NCI-H2081 treated with DMSO at 0.1 percent for 48 hours (cell line): ENCODE results near the gene ERMARD.
"Not testable (repeated sequence)": the region's sequence is repeated elsewhere in the genome, so short reads cannot be mapped to it uniquely, and the experiment has no call there.

Experiments used
- DNase-seq: peaks from one replicate; lab custom pipeline; 2025; lab: John Stamatoyannopoulos, UW

ERMARD gene

DNA sequence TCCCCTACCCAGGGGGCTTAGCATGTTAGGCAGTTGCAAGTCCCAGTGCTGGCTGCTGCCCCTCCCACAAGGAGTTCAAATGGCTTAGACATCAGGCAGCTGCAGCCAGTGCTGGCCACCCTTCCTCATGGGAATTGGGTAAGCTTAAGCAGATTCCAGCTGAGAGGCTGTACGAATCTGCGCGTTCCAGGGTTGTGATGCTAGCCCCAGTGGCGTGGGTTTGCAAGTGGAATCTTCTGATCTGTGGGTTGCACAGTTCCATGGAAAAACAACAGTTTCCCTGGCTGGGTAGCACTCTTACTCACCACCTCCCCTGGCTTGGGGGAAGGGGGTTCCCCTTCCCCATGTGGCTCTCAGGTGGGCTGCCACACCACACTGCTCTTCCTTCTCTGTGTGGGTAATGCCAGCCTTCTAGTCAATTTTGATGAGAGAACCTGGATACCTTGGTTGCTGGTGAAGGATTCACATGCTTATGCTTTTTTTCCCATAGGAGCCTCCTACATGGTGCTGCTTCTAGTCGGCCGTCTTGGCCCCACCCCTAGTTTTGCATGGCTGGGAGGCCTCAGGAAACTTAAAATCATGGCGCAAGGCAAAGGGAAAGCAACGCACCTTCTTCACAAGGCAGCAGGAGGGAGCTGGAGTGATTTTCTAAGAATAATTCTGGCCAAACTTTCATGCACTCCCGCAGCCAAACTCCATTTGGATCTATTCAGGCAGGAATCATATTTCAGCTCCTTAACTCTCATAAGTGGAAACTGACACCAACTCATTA lies 13.0 kb upstream of the ERMARD start:
- DNase-seq = no peak

DNA sequence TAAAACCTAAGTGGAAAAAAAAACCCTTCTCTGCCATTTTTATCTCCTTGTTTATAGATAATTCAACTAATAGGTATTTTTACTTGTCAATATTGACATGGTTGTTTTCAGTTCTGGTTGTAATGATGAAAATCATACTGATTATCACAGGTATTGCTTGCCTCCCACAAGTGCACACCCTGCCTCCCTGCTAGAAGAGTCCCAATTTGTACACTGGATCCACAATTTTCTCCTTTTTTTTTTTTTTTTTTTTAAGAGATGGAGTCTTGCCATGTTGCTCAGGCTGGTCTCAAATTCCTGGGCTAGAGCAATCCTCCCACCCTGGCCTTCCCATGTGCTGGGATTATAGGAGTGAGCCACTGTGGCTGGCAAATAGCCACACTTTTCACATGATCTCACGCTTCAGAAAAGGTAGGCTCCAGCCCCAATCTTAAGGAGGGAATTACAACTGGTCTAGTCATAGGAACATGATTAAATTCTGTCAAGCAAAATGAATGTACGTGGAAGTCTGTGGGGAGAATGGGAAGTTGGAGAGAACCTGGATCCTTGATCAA lies 12.4 kb upstream of the ERMARD start:
- DNase-seq = no peak

- no peak for DNase-seq
These were observed 10.1 kb upstream of the ERMARD start for GRCh38 chr6:169741344-169741743.

- DNase-seq = no peak
These were observed 6.0 kb upstream of the ERMARD start for GRCh38 chr6:169745405-169745804.

GRCh38 chr6:169746556-169746955 lies 4.9 kb upstream of the ERMARD start:
- no peak for DNase-seq

- no peak for DNase-seq
These were observed 727 bp downstream of the ERMARD start for GRCh38 chr6:169752074-169752623.

DNA sequence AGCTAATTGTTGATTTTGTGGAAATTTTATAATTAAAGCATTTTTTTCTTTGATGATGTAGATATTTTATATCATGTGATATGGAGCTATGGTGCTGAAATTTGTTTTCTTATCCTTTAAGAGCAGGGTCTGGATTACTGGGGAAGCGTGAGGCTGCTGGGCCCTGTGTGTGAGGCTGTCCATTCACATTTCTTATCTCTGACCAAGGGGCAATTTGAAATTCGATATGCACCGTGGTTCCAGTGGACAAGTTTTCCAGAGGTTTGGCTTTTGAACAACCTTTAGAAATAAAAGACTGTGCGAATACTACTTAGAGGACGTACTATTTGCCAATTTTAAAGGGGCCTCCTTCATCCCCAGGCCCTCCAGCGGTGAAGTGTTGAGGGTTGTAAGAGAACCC lies 3.7 kb downstream of the ERMARD start:
- no peak for DNase-seq

GRCh38 chr6:169763308-169763707 lies 11.9 kb downstream of the ERMARD start:
- no peak for DNase-seq

DNA sequence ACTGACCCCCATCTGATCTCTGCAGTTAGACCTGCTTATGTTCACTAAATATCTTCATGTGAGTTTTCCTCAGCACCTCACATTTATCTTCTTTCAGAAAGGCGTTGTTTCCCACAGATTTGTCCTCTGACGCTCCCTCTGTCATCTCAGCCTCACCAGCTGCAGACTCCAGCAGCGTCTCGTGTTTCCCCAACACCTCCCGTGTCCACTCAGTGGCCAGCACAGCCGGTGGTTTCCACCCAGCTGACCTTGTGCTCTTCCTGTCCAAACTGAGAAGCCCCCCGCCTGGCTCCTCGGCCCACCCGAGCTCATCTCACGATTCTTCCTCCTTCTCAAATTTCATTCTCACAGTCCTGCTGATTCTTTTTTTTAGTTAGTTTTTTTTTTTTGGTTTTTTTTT lies 12.5 kb downstream of the ERMARD start:
- no peak for DNase-seq

GRCh38 chr6:169765789-169766188 lies 14.4 kb downstream of the ERMARD start:
- DNase-seq = not testable (repeated sequence)

GRCh38 chr6:169766232-169766631 lies 14.8 kb downstream of the ERMARD start:
- DNase-seq = no peak

GRCh38 chr6:169766921-169767736 lies 15.7 kb downstream of the ERMARD start:
- DNase-seq = no peak

- no peak for DNase-seq
These were observed 22.9 kb downstream of the ERMARD start for GRCh38 chr6:169774347-169774746.

GRCh38 chr6:169775321-169775720 lies 23.9 kb downstream of the ERMARD start:
- no peak for DNase-seq

DNA sequence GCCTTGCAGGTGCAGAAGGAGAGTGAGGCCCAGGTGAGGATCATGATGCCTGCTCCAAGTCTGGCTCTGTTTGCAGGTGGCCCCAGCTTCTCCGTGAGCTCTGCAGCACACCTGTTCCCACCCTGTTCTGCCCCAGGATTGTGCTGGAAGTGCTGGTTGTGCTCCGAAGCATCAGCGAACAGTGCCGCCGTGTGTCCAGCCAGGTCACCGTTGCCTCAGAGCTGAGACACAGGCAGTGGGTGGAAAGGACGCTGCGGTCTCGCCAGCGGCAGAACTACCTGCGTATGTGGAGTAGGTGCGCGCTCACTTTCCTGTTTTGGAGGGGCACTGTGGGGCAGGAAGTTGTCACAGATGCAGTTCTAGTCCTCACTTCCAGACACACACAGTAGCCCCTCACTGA lies 25.0 kb downstream of the ERMARD start:
- DNase-seq = no peak

GRCh38 chr6:169777896-169778295 lies 26.5 kb downstream of the ERMARD start:
- DNase-seq = no peak

- DNase-seq = no peak
These were observed 27.2 kb downstream of the ERMARD start for GRCh38 chr6:169778646-169779045.

DNA sequence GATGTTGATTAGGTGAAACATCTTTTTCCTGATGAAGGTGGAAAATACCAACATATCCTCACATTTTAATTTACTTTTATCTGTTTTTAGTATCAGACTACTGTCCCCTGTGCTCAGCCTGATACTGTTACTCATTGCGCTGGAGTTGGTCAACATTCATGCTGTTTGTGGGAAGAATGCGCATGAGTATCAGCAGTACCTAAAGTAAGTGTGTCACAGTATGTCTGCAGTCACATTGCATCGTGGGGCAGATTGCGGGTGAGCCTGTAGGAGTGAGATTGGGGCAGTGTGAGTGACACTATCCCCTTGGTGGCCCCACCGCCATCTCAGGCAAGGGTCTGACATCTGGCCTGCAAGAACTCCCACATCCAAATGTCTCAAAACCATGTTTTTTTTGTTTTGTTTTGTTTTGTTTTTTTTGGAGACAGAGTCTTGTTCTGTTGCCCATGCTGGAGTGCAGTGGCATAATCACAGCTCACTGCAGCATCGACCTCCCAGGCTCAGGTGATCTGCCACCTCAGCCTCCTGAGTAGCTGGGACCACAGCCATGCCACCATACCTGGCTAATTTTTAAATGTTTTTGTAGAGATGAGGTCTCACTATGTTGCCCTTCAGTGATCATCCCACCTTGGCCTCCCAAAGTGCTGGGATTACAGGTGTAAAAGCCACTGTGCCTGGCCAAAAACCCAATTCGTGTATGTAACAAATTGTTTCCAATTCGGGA lies 27.8 kb downstream of the ERMARD start:
- DNase-seq = no peak

DNA sequence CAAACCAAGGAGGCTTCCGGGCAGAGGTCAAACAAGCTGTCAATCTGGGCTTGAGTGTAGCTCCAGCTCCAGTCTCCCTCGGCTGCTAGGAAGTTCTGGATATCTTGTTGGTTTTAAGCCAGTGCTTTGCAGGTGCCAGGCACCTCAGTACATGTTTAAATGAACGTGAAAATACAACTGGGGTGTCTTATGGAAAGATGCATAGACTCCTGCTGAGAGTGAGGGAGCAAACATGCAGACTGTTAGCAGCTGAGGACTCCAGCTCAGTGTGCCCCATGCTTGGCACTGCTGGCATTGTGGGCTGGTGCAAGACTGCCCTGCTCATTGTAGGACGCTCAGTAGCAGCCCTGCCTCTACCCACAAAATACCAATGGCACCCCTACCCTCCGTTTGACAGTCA lies 28.5 kb downstream of the ERMARD start:
- DNase-seq = no peak

DNA sequence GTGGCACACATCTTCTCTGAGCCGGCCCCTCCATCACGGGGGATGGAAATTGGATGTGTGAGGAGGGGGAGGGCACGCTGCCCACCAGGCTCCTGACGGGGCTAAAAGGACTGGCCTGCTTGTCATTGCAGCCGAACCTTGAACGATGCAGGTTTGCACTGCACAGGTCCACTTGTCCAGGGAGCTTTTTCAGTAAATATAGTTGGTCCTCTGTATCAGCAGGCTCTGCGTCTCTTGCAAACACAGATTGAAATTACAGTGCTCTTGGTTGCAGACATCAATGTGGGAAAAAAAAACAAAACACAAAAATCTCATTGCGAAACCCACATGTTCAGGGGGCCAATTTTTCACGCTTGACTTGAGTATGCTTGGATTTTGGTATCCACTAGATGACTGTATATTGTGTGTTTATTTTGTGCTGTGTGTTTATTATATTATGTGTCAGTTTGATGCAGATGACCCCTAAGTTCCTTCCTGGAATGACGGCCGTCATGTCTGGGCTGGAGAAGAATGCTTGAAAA lies 29.2 kb downstream of the ERMARD start:
- DNase-seq = no peak

DNA sequence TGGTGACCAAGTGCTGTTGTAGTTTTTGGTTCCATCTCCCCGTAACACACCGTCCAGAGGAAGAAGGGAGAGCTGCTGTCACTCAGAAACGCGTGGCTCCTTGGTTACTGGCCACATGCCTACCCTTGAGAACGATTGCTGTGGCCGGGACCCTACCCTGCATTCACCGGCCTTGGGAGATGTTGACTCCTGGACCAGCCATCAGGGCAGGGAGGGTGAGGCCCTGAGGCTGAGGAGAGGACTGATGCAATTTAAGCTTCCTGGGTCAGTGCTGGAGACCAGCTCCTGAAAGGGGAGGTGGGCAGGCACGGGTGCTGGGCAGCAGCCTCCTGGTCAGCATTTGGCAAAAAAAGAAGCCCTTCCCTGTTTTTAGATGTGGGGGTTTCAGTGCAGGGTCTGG lies 31.5 kb downstream of the ERMARD start:
- no peak for DNase-seq

DNA sequence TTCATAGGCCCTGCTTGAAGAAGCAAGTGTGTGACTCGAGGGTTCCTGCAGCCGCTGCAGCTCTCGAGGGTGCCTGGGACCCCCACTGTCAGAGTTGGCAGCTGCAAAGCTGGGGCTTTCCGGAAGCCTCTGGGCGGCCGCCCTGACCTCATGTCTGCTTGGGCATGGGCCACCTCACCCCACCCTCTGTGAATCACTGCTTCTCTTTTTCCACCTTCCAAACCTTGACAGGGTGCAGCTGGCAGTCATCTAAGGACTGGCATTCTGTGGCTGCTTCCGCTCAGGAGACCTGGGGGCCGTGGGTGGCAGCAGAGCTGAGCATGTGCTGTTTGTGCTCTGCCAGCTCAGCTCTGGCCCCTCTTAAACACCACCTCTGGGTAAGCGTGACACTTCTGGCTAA lies 32.0 kb downstream of the ERMARD start:
- no peak for DNase-seq
